GM21717 (cell line): ENCODE data around the gene KIAA0513.

Source experiments
- ATAC-seq: cut with Tn5 transposase; IDR thresholded peaks from one replicate; pipeline ENCODE4 v1.9.1; 2021; ENCODE audit warnings: mild to moderate bottlenecking, moderate library complexity; ENCODE audit not compliant: unreplicated experiment

KIAA0513 gene

GRCh38 chr16:85129876-85130704 lies 102.5 kb downstream of the KIAA0513 start:
- ATAC-seq = no peak

GRCh38 chr16:85130705-85131028 lies 103.1 kb downstream of the KIAA0513 start:
- no peak for ATAC-seq

GRCh38 chr16:85132456-85133289 lies 105.1 kb downstream of the KIAA0513 start:
- no peak for ATAC-seq

GRCh38 chr16:85133290-85133599 lies 105.7 kb downstream of the KIAA0513 start:
- no peak for ATAC-seq

GRCh38 chr16:85134076-85134788 lies 106.6 kb downstream of the KIAA0513 start:
- no peak for ATAC-seq

- ATAC-seq = no peak
Observed at GRCh38 chr16:85134789-85135142, 107.2 kb downstream of the KIAA0513 start.

GRCh38 chr16:85136213-85136701 lies 108.7 kb downstream of the KIAA0513 start:
- no peak for ATAC-seq

- ATAC-seq = no peak
Observed at GRCh38 chr16:85136702-85137322, 109.2 kb downstream of the KIAA0513 start.

GRCh38 chr16:85137323-85138072 lies 109.9 kb downstream of the KIAA0513 start:
- ATAC-seq = no peak

- no peak for ATAC-seq
Observed at GRCh38 chr16:85138073-85138824, 110.7 kb downstream of the KIAA0513 start.

GRCh38 chr16:85138825-85139627 lies 111.4 kb downstream of the KIAA0513 start:
- no peak for ATAC-seq

- no peak for ATAC-seq
Observed at GRCh38 chr16:85139881-85140339, 112.3 kb downstream of the KIAA0513 start.

GRCh38 chr16:85140455-85141012 lies 112.9 kb downstream of the KIAA0513 start:
- no peak for ATAC-seq

GRCh38 chr16:85141491-85142128 lies 114.0 kb downstream of the KIAA0513 start:
- ATAC-seq = no peak

- no peak for ATAC-seq
Observed at GRCh38 chr16:85142129-85142513, 114.5 kb downstream of the KIAA0513 start.

- no peak for ATAC-seq
Observed at GRCh38 chr16:85142771-85143211, 115.2 kb downstream of the KIAA0513 start.
